NOMO-1 treated with dmso at 0.1 percent for 144 hours (cell line): ENCODE results near the gene EPB41L2.
"Not testable (repeated sequence)": the region's sequence is repeated elsewhere in the genome, so short reads cannot be mapped to it uniquely, and the experiment has no call there.

Experiments used
- DNase-seq: peaks from one replicate; lab custom pipeline; 2025; ENCODE audit not compliant: unreplicated experiment; lab: John Stamatoyannopoulos, UW

Gene EPB41L2

GRCh38 chr6:130815200-130816071 lies 247.6 kb downstream of the EPB41L2 start:
- DNase-seq, result no peak

GRCh38 chr6:130814506-130814905 lies 248.5 kb downstream of the EPB41L2 start:
- no peak for DNase-seq

- no peak for DNase-seq
Observed at GRCh38 chr6:130811932-130812331, 251.1 kb downstream of the EPB41L2 start.

GRCh38 chr6:130810307-130811030 lies 252.6 kb downstream of the EPB41L2 start:
- DNase-seq, result no peak

GRCh38 chr6:130801368-130801767 lies 261.7 kb downstream of the EPB41L2 start:
- not testable (repeated sequence) for DNase-seq

GRCh38 chr6:130797061-130797460 lies 266.0 kb downstream of the EPB41L2 start:
- no peak for DNase-seq

- DNase-seq, result no peak
Observed at GRCh38 chr6:130796313-130796905, 266.6 kb downstream of the EPB41L2 start.

- no peak for DNase-seq
Observed at GRCh38 chr6:130794738-130795137, 268.3 kb downstream of the EPB41L2 start.

- no peak for DNase-seq
Observed at GRCh38 chr6:130794010-130794697, 268.9 kb downstream of the EPB41L2 start.
